Upper lobe of right lung (tissue), 1 donor: ENCODE results near the gene FBXL2. TPM values are rescaled to one million over a fixed set of nuclear protein-coding genes. Genes with fewer than 3 reads are reported as not detected.
A peak's percentile ranks its signal among the peaks of the same experiment; 100 is the strongest.

Source experiments
- ATAC-seq: fragments of 200-7000 bp; cut with Tn5 transposase; one replicate; pipeline ENCODE4 v1.9.1; 2020; ENCODE audit warnings: mild to moderate bottlenecking, moderate library complexity
- DNase-seq: peaks from one replicate; pipeline ENCODE4 v3.0.0-alpha.2; 2020
- H3K27ac ChIP-seq: fragments of 200-600 bp; one replicate; pipeline ENCODE4 v1.8.0; 2022
- H3K27me3 ChIP-seq: fragments of 200-600 bp; one replicate; pipeline ENCODE4 v1.8.0; 2022; ENCODE audit warnings: mild to moderate bottlenecking
- H3K36me3 ChIP-seq: fragments of 200-600 bp; one replicate; pipeline ENCODE4 v1.8.0; 2022
- H3K4me1 ChIP-seq: fragments of 200-600 bp; one replicate; pipeline ENCODE4 v1.8.0; 2022
- H3K4me3 ChIP-seq: fragments of 200-600 bp; one replicate; pipeline ENCODE4 v1.8.0; 2022; ENCODE audit warnings: mild to moderate bottlenecking
- H3K9me3 ChIP-seq: fragments of 200-600 bp; one replicate; pipeline ENCODE4 v1.8.0; 2022
- intact Hi-C: fragments of 100-400 bp; cut with DNase I; formaldehyde crosslinking; loops from one replicate; pipeline ENCODE4 v1.11.0; 2022
- total RNA-seq: library from RNA; stranded (reverse); fragmentation: NEBNext Ultra II Directional; extraction: Animal tissue kit (Norgen Biotek cat#: 25700); gene quantifications from one replicate; pipeline ENCODE4 v1.2.1, GENCODE V29; 2021
- TF ChIP-seq, protein P1 (sequence below): fragments of 200-600 bp; IDR thresholded peaks from one replicate; pipeline ENCODE4 v1.8.0; 2022; ENCODE audit warnings: antibody characterized with exemption
- donor health status: DM: no; HTN: yes; CAD: no; lungs with severe emphysema.

FBXL2 gene
- total RNA-seq, 1 donor from 2014 or later, result 7.6 TPM

DNA sequence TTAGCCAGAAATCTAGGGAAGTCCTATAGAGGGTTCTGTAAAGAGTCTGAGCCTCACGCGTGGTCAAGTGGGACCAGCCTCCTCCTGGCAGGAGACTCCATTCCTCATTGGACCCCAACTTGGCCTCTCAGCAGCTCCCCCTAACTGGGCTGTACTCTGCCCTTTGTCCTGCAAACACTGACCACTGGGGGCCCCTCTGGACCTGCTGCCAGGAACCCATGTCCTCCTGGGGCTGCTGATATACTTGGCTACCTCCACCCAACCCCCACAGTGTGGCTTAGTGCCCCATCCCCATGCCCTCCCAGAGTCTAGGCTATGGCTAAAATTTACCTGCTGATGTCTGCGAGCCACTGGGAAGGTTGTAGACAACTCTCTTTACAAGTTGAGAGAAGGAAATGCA is 100.2 kb downstream of the FBXL2 start:
- H3K4me1 ChIP-seq, result peaks cover 7% of the 10 kb centered on the region
- H3K36me3 ChIP-seq, result peaks cover 13% of the 10 kb centered on the region
- no peak overlapping the region for H3K4me3 ChIP-seq
- H3K27me3 ChIP-seq, result no peaks in the 10 kb centered on the region
- TF ChIP-seq, protein P1, sequence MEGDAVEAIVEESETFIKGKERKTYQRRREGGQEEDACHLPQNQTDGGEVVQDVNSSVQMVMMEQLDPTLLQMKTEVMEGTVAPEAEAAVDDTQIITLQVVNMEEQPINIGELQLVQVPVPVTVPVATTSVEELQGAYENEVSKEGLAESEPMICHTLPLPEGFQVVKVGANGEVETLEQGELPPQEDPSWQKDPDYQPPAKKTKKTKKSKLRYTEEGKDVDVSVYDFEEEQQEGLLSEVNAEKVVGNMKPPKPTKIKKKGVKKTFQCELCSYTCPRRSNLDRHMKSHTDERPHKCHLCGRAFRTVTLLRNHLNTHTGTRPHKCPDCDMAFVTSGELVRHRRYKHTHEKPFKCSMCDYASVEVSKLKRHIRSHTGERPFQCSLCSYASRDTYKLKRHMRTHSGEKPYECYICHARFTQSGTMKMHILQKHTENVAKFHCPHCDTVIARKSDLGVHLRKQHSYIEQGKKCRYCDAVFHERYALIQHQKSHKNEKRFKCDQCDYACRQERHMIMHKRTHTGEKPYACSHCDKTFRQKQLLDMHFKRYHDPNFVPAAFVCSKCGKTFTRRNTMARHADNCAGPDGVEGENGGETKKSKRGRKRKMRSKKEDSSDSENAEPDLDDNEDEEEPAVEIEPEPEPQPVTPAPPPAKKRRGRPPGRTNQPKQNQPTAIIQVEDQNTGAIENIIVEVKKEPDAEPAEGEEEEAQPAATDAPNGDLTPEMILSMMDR, result no peak
- no peaks in the 10 kb centered on the region for H3K9me3 ChIP-seq
- no peak overlapping the region for H3K27ac ChIP-seq
- no peak for DNase-seq
- peak; percentile 30 for ATAC-seq
- intact Hi-C loops, result no loop called here

DNA sequence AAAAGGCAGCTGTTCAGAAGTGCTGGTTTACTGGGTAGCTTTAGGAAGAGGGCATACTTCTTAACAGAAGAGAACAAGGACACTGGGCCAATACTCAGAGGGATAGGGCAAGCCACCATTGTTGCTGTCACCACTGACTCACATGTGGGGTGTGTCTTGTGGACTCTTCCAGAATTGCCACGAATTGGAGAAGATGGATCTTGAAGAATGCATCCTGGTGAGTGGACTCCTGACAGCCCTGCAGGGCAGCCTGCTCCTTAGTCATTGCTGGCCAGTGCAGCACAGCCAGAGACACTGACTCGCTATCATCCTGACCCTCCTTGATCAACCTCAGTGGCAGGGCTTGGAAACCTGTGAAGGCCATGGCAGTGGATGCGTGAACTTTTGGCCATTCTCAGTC is 100.7 kb downstream of the FBXL2 start:
- Histone ChIP-seq H3K27ac (no peak overlapping the region), H3K36me3 (peaks cover 13% of the 10 kb centered on the region), H3K27me3 (no peaks in the 10 kb centered on the region), H3K4me3 (no peak overlapping the region), H3K9me3 (no peaks in the 10 kb centered on the region), H3K4me1 (peaks cover 3% of the 10 kb centered on the region)
- ATAC-seq (peak; percentile 21), DNase-seq (no peak)
- TF ChIP-seq, protein P1, result no peak
- intact Hi-C loops, result no loop called here

DNA sequence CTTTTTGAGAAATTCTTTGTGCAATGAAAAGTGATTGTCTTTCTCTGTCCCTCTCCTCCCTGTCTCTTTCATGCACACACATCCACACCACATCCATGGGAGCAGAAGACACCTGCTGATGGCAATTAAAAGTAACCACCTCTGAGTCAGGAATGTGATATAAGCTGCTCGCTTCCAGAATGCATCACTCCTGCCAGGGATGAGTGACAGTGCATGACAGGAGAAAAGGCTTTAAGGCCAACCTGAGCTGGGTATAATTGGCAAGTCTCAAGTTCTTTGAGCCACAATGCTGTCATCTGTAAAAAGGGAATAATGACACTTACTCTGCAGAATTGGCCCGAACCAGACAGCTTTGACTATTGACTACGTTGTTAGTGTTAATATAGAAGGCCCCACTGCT is 103.4 kb downstream of the FBXL2 start:
- no peaks in the 10 kb centered on the region for H3K4me1 ChIP-seq
- H3K27ac ChIP-seq, result no peak overlapping the region
- no peak overlapping the region for H3K4me3 ChIP-seq
- no peaks in the 10 kb centered on the region for H3K27me3 ChIP-seq
- intact Hi-C loops, result no loop called here
- TF ChIP-seq, protein P1, result no peak
- peaks cover 18% of the 10 kb centered on the region for H3K36me3 ChIP-seq
- H3K9me3 ChIP-seq, result no peaks in the 10 kb centered on the region
- no peak for DNase-seq
- no peak for ATAC-seq

DNA sequence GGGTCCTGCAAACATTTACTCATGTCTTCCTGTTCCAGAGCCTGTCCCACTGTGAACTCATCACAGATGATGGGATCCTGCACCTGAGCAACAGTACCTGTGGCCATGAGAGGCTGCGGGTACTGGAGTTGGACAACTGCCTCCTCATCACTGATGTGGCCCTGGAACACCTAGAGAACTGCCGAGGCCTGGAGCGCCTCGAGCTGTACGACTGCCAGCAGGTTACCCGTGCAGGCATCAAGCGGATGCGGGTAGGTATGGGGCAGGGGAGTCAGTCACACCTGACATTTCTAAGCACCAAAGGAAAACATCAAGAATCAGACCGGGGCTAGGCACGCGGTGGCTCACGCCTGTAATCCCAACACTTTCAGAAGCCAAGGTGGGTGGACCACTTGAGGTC is 106.7 kb downstream of the FBXL2 start:
- H3K4me1 ChIP-seq, result no peaks in the 10 kb centered on the region
- H3K27me3 ChIP-seq, result no peaks in the 10 kb centered on the region
- H3K27ac ChIP-seq, result no peak overlapping the region
- H3K9me3 ChIP-seq, result no peaks in the 10 kb centered on the region
- peaks cover 50% of the 10 kb centered on the region for H3K36me3 ChIP-seq
- ATAC-seq, result no peak
- no peak for DNase-seq
- TF ChIP-seq, protein P1, result no peak
- intact Hi-C loops, result no loop called here
- H3K4me3 ChIP-seq, result no peak overlapping the region

DNA sequence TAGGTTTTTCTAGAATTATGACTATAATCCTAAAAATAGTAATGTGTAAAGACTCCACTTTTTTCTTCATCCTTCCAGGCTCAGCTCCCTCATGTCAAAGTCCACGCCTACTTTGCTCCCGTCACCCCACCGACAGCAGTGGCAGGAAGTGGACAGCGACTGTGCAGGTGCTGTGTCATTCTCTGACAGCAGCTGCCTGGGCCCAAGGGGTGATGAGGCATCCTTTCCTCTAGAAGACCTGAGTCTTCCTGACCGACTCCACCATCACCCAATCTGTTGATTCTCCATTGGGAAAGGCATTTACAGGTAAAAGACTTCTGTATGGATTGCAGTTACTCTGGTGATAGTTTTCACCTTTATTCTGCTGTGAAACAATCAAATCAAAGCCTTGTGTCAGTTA is 108.2 kb downstream of the FBXL2 start:
- Histone ChIP-seq H3K36me3 (peaks cover 65% of the 10 kb centered on the region), H3K4me1 (no peaks in the 10 kb centered on the region), H3K4me3 (no peak overlapping the region), H3K27me3 (no peaks in the 10 kb centered on the region), H3K9me3 (no peaks in the 10 kb centered on the region), H3K27ac (no peak overlapping the region)
- TF ChIP-seq, protein P1, result no peak
- intact Hi-C loops, result no loop called here
- ATAC-seq (no peak), DNase-seq (no peak)

DNA sequence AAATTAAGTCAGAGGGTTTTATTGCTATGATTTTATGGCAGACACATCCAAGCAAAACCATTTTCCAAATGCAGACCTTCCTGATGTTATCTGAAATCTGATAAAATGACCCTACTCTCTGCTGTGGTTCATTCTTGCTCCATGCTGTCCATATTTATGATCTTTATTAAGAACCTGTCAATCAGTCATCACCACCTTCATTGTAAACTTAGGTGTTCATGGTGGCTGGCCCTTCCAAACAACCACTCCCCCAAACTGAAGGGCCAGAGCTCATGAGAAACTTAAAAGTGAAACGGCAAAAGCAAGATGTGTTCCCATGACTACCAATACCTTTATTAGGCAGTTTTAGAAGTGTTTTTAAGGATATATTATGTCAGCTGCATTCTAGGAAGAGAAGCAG is 109.4 kb downstream of the FBXL2 start:
- Histone ChIP-seq H3K27me3 (no peaks in the 10 kb centered on the region), H3K9me3 (no peaks in the 10 kb centered on the region), H3K4me1 (no peaks in the 10 kb centered on the region), H3K27ac (no peak overlapping the region), H3K4me3 (no peak overlapping the region), H3K36me3 (peaks cover 75% of the 10 kb centered on the region)
- ATAC-seq (no peak), DNase-seq (no peak)
- intact Hi-C loops, result no loop called here
- TF ChIP-seq, protein P1, result no peak
